ENCODE data around the gene TDRD10.
A peak's percentile ranks its signal among the peaks of the same experiment; 100 is the strongest.
"Not testable (repeated sequence)": the region's sequence is repeated elsewhere in the genome, so short reads cannot be mapped to it uniquely, and the experiment has no call there.

TDRD10 gene

DNA sequence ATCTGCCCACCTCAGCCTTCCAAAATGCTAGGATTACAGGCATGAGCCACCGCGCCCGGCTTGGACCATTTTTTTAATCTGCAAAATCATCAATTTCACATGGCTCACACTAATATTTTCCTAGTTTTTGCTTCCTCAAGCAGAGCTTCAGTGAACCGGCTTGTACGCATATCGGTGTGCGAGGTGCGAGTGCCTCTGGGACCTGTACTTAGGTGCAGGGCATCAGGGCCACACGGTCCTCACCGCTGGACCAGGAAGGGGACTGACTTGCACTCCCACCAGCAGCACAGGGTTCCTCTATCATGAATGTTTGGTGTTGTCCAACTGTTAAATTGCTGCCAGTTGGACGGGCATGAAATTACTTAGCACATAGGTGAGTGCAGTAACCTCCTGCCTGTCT lies 15.6 kb downstream of the TDRD10 start:
- DNase-seq (ENCODE audit: low read depth): no peak

DNA sequence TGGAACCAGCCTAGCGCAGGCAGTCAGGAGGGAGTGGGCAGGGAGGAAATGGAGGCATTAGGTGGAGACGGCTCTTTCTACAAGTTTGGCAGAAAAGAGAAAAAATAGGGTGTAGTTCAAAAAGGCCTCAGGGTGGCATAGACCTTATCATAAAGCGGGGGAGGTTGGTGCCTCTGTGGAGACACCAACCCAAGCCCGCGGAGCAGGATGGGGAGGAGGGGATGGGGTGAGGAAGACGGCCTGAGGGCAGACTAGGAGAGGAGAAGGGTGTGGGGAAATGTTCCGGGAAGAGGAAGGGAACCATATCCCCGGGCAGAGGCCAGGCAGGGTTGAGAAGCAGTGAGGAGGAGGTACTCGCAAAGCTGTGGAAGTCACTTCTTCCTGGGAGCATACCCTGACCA lies 17.6 kb downstream of the TDRD10 start:
- DNase-seq (ENCODE audit: low read depth): no peak

DNA sequence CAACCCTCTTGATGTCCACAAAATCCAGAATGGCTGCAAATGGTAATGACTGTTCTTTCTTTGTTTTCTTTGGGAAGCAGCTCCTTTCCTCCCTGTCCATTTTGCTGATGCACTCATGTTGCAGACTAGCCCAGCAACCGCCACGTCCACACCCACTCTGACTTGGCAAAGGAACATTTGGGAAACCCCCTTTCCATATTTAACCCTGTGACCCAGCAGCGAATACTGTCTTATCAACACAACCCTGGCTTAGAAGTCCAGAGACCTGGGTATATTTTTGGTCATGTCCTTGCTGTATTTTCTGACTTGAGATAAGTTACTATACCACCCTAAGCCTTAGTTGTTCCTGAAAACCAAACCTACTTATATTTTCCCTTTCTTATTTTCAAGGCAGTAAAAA lies 18.3 kb downstream of the TDRD10 start:
- DNase-seq (ENCODE audit: low read depth): no peak

- DNase-seq (ENCODE audit: low read depth): no peak
Observed at GRCh38 chr1:154521695-154522094, 19.7 kb downstream of the TDRD10 start.

DNA sequence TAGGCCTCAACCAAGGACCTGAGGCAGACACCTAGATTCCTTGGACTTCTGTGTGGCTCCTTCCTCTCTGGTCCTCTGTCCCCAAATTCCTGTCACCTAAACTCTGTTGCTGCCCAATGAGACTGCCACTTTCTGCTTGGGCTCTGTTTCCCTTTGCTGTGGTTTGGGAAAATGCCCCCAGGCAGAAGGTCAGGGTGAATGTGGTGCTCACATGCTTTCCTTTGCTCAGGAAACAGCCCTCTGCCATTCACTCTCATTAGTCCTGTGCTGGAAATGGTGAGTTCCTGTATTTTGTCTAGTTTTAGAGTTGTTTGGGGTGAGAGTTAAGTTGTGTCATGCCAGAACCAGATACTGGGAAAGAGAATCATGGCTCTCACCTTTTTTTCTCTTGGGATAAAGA lies 22.9 kb downstream of the TDRD10 start:
- no peak for DNase-seq (ENCODE audit: low read depth)

GRCh38 chr1:154527192-154527591 lies 25.2 kb downstream of the TDRD10 start:
- DNase-seq (ENCODE audit: low read depth): no peak

DNA sequence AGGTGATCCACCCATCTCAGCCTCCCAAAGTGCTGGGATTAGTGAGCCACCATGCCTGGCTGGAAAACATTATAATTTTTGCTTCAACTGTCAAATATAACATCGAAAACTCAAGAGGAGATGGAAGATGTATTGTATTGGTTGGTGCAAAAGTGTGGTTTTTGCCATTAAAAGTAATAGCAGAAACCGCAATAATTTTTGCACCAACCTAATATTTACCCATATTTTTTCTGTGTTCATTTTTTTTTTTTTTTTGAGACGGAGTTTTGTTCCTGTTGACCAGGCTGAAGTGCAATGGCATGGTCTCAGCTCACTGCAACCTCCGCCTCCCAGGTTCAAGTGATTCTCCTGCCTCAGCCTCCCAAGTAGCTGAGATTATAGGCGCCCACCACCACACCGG lies 27.3 kb downstream of the TDRD10 start:
- no peak for DNase-seq (ENCODE audit: low read depth)

DNA sequence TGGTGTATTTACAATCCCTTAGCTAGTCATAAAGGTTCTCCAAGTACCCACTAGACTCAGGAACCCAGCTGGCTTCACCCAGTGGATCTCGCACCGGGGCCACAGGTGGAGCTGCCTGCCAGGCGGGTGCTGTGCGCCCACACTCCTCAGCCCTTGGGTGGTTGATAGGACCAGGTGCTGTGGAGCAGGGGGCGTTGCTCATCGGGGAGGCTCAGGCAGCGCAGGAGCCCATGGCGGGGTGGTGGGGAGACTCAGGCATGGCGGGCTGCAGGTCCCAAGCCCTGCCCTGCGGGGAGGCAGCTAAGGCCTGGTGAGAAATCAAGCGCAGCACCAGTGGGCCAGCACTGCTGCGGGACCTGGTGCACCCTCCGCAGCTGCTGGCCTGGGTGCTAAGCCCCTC lies 29.9 kb downstream of the TDRD10 start:
- DNase-seq (ENCODE audit: low read depth): not testable (repeated sequence)

- peak; percentile 34 for DNase-seq (ENCODE audit: low read depth)
Observed at GRCh38 chr1:154533952-154534844, 32.2 kb downstream of the TDRD10 start.

GRCh38 chr1:154536570-154536969 lies 34.6 kb downstream of the TDRD10 start:
- DNase-seq (ENCODE audit: low read depth): no peak

- no peak for DNase-seq (ENCODE audit: low read depth)
Observed at GRCh38 chr1:154539486-154540483, 37.8 kb downstream of the TDRD10 start.

DNA sequence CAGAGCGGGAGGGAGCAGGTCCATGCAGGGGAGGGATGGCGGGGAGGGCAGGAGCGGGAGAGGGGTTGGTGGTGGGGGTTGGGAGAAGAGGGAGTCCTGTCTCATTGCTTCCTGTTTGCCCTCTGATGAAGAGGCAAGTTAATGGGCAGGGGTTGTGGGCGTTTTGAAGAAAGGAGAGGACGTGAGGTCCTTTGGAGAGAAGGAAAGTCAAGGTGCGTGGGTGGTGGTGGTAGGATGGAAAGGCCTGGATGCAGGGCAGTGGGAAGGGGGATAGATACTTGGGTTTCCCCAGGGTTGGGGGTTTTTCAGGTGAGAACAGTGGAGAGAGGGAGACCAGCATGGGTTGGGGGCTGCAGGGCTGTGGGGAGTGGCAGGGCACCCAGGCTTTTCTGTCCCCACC lies 39.2 kb downstream of the TDRD10 start:
- no peak for DNase-seq (ENCODE audit: low read depth)

DNA sequence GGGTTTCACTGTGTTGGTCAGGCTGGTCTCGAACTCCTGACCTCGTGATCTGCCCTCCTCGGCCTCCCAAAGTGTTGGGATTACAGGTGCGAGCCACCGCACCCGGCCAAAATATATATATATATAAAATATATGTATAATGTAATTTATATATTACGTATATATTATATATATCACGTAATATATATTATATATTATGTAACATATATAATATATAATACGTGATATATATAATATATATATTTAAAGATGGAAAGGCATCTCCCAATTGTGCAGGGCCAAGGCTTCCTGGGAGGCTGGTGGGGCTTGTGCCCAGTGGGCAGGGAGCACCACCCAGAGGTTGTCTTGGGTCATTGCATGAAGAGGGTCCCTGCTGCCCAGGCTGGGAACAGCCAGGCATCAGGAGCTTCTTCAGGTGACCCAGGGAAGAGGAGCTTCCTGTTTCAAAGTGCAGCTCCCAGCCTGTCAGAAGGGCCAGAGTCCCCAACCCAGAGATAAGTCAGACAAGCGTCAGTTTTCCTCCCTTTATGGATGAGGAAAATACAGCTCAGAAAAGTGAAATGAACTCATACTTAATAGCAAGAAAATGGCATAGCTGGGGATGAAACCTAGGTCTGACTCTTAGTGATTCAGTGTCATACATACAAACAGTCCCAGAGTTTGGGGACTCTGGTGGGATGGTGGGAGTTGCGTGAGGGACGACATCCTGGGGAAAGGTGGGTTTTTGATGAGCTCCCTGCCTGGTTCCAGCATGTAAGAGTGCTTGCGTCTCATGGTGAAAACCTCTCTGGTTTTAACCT lies 44.4 kb downstream of the TDRD10 start:
- peak; percentile 47 for DNase-seq (ENCODE audit: low read depth)

DNA sequence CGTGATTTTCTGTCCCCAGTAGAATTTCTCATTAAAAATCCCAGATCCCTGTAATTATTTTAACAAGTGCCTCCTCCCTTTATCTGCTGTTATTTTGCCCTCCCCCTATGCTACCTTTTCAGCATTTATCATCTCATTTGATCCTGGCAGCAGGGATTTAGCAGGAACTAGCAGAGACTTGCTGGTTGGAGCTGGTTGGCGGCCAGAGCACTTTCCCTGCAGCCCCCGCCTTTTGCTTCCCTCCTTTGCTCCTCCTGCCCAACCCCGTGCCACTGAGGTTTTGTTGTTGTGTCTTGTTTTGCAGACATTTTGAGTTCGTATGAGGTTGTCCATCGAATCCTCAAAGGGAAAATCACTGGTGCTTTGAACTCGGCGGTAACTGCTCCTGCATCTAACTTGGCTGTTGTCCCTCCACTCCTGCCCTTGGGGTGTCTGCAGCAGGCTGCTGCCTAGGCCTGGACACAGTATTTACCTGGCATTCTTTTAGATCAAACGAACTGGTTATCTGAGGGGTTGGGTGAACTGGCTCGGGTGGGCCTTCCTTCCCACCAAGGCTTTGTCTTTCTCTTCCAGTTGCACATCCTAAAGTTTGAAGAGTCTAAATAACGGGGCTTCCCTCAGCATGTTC lies 45.2 kb downstream of the TDRD10 start:
- DNase-seq (ENCODE audit: low read depth): no peak

GRCh38 chr1:154548028-154548427 lies 46.0 kb downstream of the TDRD10 start:
- DNase-seq (ENCODE audit: low read depth): no peak

DNA sequence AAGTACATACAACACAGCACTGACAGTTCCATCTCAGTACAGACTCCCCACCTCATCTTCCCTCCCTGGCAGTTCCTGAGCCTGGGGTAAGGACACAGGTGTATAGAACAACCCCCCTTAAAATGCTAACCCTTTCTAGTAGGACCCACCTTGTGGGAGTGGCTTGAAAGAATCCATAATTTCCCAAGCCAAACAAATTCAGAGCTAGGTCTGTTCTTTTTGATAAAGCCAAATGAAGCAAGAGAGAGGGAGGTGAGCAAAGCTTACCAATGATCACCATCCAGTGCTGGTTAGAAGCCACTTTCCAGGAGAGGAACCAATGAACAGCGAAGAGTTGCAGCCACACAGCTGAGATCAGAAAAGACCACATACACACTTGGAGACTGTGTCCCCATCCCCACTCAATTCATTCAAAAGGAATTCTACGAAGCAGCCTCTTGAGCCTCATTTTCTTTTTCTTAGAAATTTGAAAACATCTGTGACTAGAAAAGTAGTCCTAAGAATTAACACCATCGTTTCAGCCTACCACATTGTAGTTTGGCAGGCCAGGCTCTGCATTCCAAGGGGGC lies 47.3 kb downstream of the TDRD10 start:
- no peak for DNase-seq (ENCODE audit: low read depth)

- no peak for DNase-seq (ENCODE audit: low read depth)
Observed at GRCh38 chr1:154550070-154550469, 48.1 kb downstream of the TDRD10 start.

GRCh38 chr1:154550657-154551056 lies 48.6 kb downstream of the TDRD10 start:
- no peak for DNase-seq (ENCODE audit: low read depth)

- DNase-seq (ENCODE audit: low read depth): no peak
Observed at GRCh38 chr1:154551474-154551873, 49.5 kb downstream of the TDRD10 start.

- DNase-seq (ENCODE audit: low read depth): no peak
Observed at GRCh38 chr1:154552036-154552435, 50.0 kb downstream of the TDRD10 start.
